IPS-15b (cell line): ENCODE data around the gene ADAMTS10.

ENCODE experiments used
- H3K27me3 ChIP-seq: one replicate; pipeline ENCODE4 v1.6.1; 2013; ENCODE audit warnings: low read length; ENCODE audit not compliant: control insufficient read depth, insufficient read depth
- H3K36me3 ChIP-seq: one replicate; pipeline ENCODE4 v1.6.1; 2013; ENCODE audit warnings: low read length; ENCODE audit not compliant: control insufficient read depth, insufficient read depth
- H3K4me1 ChIP-seq: one replicate; pipeline ENCODE4 v1.6.1; 2013; ENCODE audit warnings: mild to moderate bottlenecking, low read length; ENCODE audit not compliant: control insufficient read depth, insufficient read depth
- H3K4me3 ChIP-seq: one replicate; pipeline ENCODE4 v1.5.1; 2013; ENCODE audit warnings: low read depth, low read length
- H3K9ac ChIP-seq: one replicate; pipeline ENCODE4 v1.6.1; 2013; ENCODE audit warnings: low read depth, mild to moderate bottlenecking, low read length
- H3K9me3 ChIP-seq: one replicate; pipeline ENCODE4 v1.6.1; 2013; ENCODE audit warnings: mild to moderate bottlenecking, low read length; ENCODE audit not compliant: control insufficient read depth, insufficient read depth

ADAMTS10 gene

DNA sequence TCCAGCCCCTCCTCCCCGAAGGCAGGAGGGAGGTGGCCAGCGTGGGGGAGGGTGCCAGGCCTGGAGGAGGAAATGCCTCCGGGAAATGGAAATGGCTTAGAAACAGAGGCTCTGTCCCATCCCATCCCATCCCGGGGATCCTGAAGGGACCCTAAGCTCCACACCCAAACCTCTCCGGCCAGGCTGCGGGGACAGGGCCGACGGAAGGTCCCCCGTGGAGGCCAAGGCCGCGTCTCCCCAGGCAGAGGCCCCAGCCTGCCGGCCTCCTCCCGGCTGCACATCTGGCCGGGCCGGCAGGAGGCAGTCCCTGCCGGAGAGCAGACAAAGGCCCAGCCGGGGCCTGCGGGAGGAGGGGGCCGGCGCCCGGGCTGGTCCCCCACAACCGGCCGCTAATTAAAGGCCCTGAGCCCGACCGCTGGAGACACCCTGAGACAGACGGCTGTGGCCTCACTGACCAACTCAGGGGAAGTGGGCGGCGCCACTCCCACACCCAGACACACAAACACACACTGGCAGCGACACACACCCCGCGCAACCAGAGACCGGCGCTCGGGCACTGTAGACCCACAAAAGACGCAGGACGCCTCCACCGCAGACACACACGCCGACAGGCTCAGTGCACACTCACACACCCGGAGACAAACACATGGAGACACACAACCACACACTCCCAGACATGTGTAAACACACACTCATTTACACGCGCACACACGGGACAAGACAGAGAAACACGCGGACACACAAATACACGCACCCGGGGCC, 1.1 kb downstream of the ADAMTS10 start:
- Histone ChIP-seq H3K27me3 (no peaks in the 10 kb centered on the region), H3K36me3 (no peaks in the 10 kb centered on the region), H3K9ac (peak overlapping the region; percentile 87), H3K4me3 (peak overlapping the region; percentile 95), H3K4me1 (peaks cover 14% of the 10 kb centered on the region), H3K9me3 (no peaks in the 10 kb centered on the region)

DNA sequence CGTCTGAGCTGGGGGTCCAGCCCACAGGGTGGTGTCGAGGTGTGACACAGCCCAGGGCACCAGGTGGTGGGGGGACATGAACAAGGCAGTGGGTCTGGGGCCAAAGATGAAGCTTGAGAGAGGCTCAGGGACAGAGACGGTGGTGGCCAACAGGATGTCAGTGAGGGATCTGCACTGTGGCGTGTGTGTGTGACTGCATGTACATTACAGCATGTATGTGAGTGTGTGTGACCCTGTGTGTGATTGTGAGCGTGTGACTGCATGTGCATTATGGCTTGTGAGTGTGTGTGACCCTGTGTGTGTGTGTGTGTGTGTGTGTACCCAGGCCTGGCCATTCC, 1.6 kb downstream of the ADAMTS10 start:
- no peaks in the 10 kb centered on the region for H3K27me3 ChIP-seq
- peak overlapping the region; percentile 95 for H3K4me3 ChIP-seq
- no peaks in the 10 kb centered on the region for H3K36me3 ChIP-seq
- H3K9ac ChIP-seq, result no peak overlapping the region
- H3K9me3 ChIP-seq, result no peaks in the 10 kb centered on the region
- H3K4me1 ChIP-seq, result peaks cover 14% of the 10 kb centered on the region

DNA sequence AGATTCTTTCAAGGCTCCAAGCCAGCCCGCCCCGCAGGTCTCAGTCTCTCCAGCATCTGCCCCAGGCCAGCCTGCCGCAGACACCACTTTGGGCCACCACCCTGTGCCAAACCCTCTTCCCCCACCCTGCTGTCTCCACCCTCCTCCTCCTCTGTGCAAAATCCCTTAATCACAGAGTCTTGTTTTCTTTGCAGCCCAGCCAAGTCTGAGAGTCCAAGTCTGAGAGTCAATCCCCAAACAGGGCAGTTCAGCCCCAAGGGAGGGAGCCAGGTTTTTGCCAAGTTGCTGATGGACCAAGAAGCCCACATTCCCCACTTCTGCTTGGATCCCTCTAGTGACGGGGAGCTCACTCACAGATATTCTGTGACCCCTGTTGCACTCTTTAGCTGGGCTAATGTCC, 3.1 kb downstream of the ADAMTS10 start:
- peaks cover 14% of the 10 kb centered on the region for H3K4me1 ChIP-seq
- H3K27me3 ChIP-seq, result no peaks in the 10 kb centered on the region
- no peaks in the 10 kb centered on the region for H3K36me3 ChIP-seq
- H3K9ac ChIP-seq, result no peak overlapping the region
- no peak overlapping the region for H3K4me3 ChIP-seq
- H3K9me3 ChIP-seq, result no peaks in the 10 kb centered on the region

DNA sequence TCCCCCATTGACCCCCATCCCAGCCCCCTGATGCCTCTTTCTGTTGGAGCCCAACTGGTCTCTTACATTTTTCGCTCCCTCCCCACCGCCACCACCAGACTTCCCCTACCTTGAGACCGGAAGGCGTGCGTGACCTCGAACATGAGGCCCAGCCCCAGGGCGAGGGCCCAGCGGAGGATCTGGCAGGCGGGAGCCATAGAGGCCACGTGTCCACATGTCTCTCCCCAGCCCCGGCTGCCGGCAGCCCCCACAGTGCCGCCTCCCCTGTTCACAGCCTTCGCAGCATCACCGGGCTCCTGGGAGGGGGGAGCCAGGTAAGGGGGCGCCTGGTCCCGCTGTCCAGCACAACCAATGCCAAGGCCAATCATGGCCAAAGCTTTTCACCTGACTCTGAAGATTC, 5.0 kb downstream of the ADAMTS10 start:
- Histone ChIP-seq H3K9me3 (no peaks in the 10 kb centered on the region), H3K27me3 (no peaks in the 10 kb centered on the region), H3K36me3 (peaks cover 4% of the 10 kb centered on the region), H3K9ac (no peak overlapping the region), H3K4me1 (peaks cover 9% of the 10 kb centered on the region), H3K4me3 (no peak overlapping the region)

DNA sequence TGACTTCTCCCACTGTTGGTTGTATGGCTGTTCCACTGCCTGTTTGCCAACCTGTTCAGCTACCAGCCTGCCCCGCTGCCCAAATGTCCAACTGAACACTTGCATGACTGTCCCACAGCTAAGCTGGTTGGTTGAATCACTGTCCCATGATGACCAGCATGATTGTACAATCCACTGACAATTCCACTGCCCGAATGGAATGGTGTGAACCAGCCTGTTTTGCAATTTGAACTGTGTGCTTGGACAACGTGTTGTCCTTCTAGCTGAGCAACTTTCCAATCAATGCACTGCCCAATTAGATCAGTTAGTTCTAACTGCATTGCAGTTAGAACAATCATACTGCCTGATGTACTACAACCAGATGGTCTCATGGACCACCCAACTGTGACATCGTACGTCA, 8.7 kb downstream of the ADAMTS10 start:
- Histone ChIP-seq H3K27me3 (no peaks in the 10 kb centered on the region), H3K36me3 (peaks cover 4% of the 10 kb centered on the region), H3K4me3 (no peak overlapping the region), H3K9me3 (no peaks in the 10 kb centered on the region), H3K4me1 (no peaks in the 10 kb centered on the region), H3K9ac (no peak overlapping the region)

DNA sequence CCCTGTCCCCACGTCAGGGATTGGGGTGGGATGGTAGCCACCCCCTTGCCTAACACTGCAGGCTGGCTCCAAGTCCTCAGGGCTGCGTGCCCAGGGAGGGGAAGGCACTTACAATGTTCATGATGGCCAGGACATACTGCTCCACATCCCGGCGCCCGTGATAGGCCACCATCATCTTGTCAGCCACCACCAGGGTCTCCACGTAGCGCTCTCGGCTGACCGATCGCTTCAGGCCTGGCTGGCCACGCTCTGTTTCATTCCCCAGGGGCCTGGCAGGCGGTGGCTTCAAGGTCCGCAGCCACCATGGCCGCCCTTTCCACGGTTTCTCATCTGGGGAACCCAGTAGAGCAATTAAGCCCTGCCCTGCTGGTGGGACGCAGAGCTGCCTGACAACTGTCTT, 9.7 kb downstream of the ADAMTS10 start:
- no peaks in the 10 kb centered on the region for H3K9me3 ChIP-seq
- H3K36me3 ChIP-seq, result peaks cover 8% of the 10 kb centered on the region
- H3K9ac ChIP-seq, result no peak overlapping the region
- H3K4me1 ChIP-seq, result no peaks in the 10 kb centered on the region
- no peak overlapping the region for H3K4me3 ChIP-seq
- H3K27me3 ChIP-seq, result no peaks in the 10 kb centered on the region

DNA sequence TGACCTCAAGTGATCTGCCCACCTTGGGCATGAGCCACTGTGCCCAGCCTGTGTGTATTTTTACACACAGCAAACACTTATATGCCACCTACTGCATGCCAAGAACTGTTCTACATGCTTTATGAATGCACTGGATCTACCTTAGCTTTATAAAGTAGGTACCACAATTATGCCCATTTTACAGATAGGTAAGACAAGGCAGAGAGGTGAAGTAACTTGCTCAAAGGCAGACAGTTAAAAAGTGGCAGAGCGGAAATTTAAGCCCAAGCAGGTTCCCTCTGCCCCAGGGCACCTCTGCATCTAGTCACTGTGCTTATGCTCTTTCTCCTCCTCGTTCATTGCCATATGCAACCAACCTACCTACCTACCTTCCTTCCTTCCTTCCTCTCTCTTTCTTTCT, 10.5 kb downstream of the ADAMTS10 start:
- H3K4me3 ChIP-seq, result no peak overlapping the region
- H3K9ac ChIP-seq, result no peak overlapping the region
- H3K9me3 ChIP-seq, result no peaks in the 10 kb centered on the region
- no peaks in the 10 kb centered on the region for H3K27me3 ChIP-seq
- no peaks in the 10 kb centered on the region for H3K4me1 ChIP-seq
- H3K36me3 ChIP-seq, result peaks cover 8% of the 10 kb centered on the region

DNA sequence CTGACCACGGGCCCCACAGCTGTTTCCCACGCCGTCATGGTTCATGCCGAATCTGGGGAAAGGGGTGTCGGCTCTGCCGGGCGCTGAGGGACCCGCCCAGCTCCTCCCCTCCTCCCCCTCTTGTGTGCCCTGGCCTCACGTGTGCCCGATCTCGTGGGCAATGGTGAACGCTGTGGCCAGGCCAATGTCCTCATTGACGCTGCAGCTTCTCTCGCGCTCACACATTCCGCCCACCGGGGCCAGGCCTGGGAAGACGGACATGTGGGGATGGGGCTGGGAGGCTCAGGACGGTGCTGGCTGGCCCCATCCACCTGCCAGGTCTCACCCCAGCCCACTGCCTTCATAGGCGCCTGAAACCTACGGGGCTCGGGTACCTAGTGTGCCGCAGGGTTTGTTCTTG, 14.3 kb downstream of the ADAMTS10 start:
- Histone ChIP-seq H3K9ac (no peak overlapping the region), H3K36me3 (peaks cover 8% of the 10 kb centered on the region), H3K9me3 (no peaks in the 10 kb centered on the region), H3K4me3 (no peak overlapping the region), H3K4me1 (no peaks in the 10 kb centered on the region), H3K27me3 (peaks cover 3% of the 10 kb centered on the region)

DNA sequence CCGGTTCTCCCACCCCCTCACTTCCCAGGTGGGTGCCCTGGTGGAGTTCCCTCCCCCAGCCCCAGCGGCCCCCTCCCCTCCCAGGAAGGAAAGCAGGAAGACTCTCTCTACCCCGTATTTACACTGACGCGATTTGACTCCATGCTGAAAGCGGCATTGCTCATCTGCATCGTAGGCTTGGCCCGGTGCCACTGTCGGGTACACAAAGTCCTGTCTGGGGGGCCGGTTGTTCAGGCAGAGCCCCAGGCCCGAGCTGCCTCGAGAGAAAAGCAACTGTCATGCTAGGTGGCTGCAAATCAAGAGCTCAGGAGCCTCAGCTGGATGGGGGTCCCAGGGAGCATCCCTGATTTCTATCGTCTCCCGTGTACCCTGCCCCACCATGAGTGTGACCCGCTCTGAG, 14.9 kb downstream of the ADAMTS10 start:
- H3K9me3 ChIP-seq, result no peaks in the 10 kb centered on the region
- no peaks in the 10 kb centered on the region for H3K4me1 ChIP-seq
- H3K27me3 ChIP-seq, result peaks cover 8% of the 10 kb centered on the region

DNA sequence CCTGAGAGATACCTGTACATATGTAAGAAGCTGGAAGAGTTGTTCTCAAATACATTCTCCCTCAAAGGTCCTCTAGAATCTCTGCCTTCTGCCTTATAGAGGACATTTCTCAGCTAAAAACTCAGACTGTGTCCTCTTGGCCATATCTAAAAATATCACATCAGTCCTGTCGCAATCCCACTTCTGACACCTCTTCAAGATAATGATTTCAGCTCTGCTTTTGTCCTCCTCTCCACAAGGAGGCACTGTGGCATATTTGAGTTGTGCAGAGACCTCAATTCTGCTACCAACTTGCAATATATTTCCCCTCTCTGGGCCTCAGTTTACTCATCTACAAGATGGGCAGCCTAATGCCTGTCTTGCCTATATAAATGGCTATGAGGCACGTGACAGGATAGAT, 16.6 kb downstream of the ADAMTS10 start:
- Histone ChIP-seq H3K4me1 (no peaks in the 10 kb centered on the region), H3K36me3 (peaks cover 4% of the 10 kb centered on the region), H3K4me3 (no peak overlapping the region), H3K27me3 (peaks cover 8% of the 10 kb centered on the region), H3K9me3 (no peaks in the 10 kb centered on the region), H3K9ac (no peak overlapping the region)

More for the DNA sequence above, 14.9 kb downstream of the ADAMTS10 start:
- H3K4me3 ChIP-seq, result no peak overlapping the region
- peaks cover 4% of the 10 kb centered on the region for H3K36me3 ChIP-seq
- no peak overlapping the region for H3K9ac ChIP-seq

DNA sequence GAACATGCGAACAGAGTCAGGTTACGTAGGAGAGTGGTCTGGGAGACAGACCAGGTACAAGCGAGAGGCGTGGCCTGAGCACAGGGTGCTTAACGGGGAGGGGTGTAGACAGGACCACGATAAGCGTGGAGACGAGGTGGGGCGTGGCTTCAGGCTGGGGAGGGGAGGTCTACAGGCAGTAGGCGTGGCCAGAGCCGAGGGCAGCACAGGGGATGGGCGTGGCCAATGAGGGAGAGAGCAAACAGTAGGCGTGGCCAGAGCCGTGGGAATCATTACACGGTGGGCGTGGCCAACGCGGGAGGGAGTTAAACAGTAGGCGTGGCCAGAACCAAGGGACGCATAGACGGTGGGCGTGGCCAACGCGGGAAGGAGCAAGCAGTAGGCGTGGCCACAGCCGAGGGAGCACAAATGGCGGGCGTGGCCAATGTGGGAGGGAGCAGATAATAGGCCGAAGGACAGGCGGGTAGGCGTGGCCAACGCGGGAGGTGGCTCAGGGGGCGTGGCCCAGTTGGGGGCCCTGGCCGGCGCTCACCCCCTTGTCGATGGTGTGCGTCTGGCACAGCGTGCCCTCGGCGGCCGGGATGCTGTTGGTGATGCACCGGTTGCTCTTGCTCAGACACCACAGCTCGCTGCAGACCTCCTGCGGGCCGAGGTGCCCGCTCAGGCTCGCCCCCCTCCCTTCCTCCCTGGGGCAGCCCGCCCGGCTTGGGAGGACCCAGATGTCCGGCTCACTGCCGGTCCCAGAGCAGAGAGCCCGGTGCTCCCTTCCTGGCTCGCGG, 18.1 kb downstream of the ADAMTS10 start:
- peaks cover 4% of the 10 kb centered on the region for H3K36me3 ChIP-seq

DNA sequence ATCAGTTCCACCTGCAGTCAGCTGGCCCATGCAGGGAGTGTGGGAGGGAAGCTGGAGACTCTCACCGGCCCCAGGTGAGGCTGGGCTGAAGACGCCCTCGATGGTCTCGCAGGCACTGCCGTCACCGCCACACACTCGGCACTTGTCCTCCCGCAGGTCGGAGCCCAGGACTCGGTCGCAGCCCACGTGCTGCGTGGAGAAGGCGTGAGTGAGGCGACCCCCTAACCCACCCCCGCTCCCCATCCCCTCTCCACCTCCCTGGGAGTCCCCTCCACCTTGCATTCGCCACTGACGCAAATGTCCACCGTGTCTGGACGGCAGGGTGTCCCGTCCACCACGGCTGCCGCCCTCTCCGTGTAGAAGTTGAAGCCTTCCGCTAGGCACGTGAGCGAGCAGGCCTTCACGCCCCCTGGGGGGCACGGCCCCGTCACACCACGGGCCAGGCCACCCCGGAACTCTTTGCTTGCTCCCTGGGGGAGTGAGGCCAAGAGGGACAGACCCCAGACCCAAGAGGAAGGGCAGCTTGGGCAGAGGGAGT, 21.3 kb downstream of the ADAMTS10 start:
- H3K9me3 ChIP-seq, result no peaks in the 10 kb centered on the region
- H3K36me3 ChIP-seq, result no peaks in the 10 kb centered on the region
- H3K9ac ChIP-seq, result no peak overlapping the region
- H3K4me1 ChIP-seq, result no peaks in the 10 kb centered on the region
- H3K27me3 ChIP-seq, result peaks cover 8% of the 10 kb centered on the region
- H3K4me3 ChIP-seq, result no peak overlapping the region

More for the DNA sequence above, 18.1 kb downstream of the ADAMTS10 start:
- H3K9ac ChIP-seq, result peak overlapping the region; percentile 5
- peaks cover 8% of the 10 kb centered on the region for H3K27me3 ChIP-seq
- H3K9me3 ChIP-seq, result no peaks in the 10 kb centered on the region
- no peaks in the 10 kb centered on the region for H3K4me1 ChIP-seq
- peak overlapping the region; percentile 66 for H3K4me3 ChIP-seq
